HG03159 (cell line): Measurements from ENCODE around the gene SLC51B.
A peak's percentile ranks its signal among the peaks of the same experiment; 100 is the strongest.
"Not testable (repeated sequence)": the region's sequence is repeated elsewhere in the genome, so short reads cannot be mapped to it uniquely, and the experiment has no call there.

ENCODE experiments used
- ATAC-seq: cut with Tn5 transposase; IDR thresholded peaks from one replicate; pipeline ENCODE4 v1.9.1; 2021; ENCODE audit warnings: mild to moderate bottlenecking, moderate library complexity; ENCODE audit not compliant: unreplicated experiment

Gene SLC51B

GRCh38 chr15:65044724-65045481 is at the start of gene SLC51B:
Gene SLC51B, plus strand, starts transcription at chr15:65045387. Its CDS starts 4,618 bp downstream, at chr15:65050005.
- ATAC-seq = no peak

- ATAC-seq = no peak
Observed at GRCh38 chr15:64997066-64997465, 48.1 kb upstream of the SLC51B start.

DNA sequence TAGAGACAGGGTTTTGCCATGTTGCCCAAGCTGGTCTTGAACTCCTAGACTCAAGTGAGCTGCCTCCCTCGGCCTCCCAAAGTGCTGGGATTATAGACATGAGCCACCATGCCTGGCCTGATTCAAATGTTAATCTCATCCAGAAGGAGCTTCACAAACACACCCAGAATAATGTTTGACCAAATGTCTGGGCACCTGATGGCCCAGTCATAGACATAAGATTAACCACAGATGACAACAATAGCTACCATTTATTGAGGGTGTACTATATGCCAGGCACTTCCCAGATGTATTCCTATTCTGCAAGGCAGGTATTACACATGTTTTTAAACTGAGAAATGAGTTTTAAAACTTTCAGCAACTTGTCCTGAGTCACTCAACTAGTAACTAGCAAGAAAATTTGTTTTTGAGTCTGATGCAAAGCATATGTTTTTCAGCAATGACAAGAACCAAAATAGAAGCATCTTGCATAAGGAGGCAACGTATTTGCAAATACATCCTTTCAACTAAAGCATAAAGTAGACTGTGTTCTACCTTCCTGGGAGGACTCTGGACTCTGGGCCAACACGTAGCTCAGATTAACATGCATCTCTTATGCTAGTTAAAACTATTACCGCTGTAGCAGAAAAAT is 47.3 kb upstream of the SLC51B start:
- ATAC-seq = no peak

DNA sequence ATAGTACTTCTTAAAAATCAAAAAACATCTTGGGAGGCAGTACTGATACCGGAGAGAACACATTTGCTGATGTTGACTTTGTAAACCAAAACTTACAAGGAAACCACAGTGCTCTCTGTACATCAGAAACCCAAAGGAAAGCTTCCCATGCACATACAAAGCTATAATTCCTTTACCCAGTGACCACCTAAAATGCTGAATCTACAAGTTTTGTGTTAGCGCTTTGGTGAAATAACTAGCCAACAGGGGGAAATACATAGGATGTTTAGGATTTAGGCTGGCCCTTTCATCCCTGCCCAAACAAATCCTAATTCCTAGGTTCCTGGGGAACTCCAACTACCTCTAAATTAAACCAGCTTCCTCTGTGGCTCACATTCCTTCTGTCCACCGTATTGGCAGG is 40.2 kb upstream of the SLC51B start:
- no peak for ATAC-seq

GRCh38 chr15:65006876-65007275 is 38.3 kb upstream of the SLC51B start:
- no peak for ATAC-seq

DNA sequence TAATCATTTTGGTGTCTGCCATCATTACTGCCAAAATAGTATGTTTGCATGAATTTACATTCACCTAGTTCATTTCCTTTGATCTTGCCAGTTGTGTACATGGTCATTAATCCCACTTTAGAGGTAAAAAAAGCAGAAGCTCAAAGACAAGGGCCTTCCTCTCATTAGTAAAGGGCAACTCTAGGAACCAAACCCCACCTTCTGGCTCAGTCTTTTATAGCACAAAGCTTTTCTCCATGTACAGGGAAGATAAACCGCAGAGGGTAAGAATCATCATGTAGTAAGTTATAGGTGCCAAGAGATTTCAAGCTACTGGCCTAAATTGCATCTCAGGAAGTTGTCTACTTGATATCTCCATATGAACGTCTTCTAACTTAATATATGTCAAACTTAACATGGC is 36.2 kb upstream of the SLC51B start:
- no peak for ATAC-seq

DNA sequence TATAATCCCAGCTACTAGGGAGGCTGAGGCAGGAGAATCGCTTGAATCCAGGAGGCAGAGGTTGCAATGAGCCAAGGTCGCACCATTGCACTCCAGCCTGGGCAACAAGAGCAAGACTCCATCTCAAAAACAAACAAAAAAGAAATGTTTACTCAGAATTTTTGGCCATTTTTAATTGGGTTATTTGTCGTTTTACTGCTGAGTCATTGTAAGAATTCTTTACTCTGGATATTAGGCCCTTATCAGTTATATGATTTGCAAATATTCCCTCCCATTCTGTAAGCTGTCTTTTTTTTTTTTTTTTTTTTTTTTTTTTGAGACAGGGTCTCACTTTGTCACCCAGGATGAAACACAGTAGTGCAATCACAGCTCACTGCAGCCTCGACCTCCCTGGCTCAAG is 34.0 kb upstream of the SLC51B start:
- not testable (repeated sequence) for ATAC-seq

DNA sequence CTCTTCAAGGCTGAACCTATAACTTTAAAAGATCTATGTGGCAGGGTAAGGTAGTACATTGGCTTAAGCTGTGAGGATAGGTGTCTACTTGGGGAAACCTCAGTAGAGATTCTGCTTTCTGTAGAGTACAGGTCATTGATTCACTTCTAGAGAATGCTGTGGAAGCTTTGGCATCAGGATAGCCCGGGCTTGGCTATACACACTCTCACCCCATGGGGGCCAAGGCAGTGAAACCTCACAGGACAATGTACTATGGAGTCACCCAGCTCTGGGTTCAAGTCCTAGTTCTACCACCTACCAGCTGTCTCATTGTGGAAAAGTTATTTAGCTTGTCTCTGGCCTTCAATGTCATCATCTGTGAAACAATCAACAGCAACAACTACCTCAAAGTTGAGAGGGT is 24.8 kb upstream of the SLC51B start:
- ATAC-seq = no peak

- ATAC-seq = no peak
Observed at GRCh38 chr15:65021488-65021887, 23.7 kb upstream of the SLC51B start.

- ATAC-seq = no peak
Observed at GRCh38 chr15:65026756-65027155, 18.4 kb upstream of the SLC51B start.

GRCh38 chr15:65027593-65027992 is 17.6 kb upstream of the SLC51B start:
- ATAC-seq = no peak

GRCh38 chr15:65028338-65028737 is 16.8 kb upstream of the SLC51B start:
- no peak for ATAC-seq

DNA sequence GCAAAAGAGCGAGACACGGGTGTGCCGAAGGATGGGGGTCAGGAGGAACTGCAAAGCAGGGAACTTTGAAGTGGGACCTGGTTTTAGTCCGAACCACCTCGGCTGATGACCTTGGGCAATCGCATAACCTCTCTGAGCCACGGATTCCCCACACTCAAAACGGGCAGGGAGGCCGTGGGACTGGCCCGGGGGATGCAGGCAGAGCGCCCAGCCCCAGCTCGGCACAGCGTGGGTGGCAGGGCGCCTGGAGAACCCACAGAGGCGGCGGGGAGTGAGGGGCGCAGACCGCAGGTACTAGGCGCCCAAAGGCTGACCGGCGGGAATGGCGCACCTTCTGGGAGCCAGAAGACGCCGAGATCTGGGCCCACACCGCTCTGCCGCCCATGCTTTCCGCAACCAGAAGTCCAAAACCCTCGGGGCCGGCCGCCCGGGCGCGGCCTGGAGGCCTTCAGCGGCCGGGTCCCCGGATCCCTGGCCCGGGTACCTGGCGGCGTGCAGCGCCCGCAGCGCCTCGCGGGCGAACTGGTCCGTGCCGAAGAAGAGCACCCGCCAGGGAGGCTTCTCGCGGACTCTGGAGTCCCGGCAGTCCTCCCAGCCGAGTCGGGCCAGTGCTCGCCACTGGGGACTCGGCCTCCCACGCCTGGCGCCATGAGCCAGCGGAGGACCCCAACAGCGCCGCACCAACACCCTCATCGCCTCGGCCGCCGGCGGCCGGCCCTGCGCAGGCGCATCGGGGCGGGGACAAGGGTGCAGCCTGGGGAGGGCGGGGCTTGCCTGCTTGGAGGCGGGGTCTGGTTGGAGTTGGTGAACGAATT is 16.1 kb upstream of the SLC51B start, which contains the start of gene MTFMT:
MTFMT (minus strand) TSS at position 719 of the 815 bp plus-strand sequence; CDS start at position 693, 26 bp downstream.
- ATAC-seq = peak; percentile 65

- ATAC-seq = no peak
Observed at GRCh38 chr15:65029736-65030208, 15.4 kb upstream of the SLC51B start.

- ATAC-seq = no peak
Observed at GRCh38 chr15:65032801-65033537, 12.2 kb upstream of the SLC51B start.

DNA sequence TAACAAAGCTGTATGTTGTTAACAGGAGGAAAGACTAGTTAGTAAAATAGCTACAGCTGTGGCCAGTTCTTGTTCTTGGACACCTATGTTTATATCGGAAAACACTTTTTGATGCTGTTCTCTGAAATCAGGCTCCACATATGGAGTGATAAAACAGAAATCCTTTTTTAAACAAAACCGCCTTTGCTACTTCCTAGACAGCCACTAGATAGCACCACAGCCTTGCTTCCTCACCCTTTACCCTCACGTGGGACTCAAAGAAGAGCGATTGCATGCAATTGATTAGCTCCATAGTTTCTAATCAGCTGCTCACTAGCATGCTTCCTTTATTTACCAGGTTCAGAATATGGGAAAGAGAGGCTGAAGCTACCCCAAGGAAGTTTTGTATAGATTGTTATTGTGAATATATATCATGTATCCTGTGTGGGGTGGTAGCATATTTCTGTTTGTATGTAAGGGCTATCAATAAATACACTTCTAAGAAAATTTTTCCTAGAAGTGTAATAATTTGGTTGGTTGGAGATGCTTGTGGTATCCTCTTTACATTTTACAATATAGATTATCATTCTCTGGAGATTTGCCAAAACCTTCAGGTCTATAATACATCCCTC is 11.4 kb upstream of the SLC51B start:
- ATAC-seq = no peak

GRCh38 chr15:65034719-65035118 is 10.5 kb upstream of the SLC51B start:
- no peak for ATAC-seq

DNA sequence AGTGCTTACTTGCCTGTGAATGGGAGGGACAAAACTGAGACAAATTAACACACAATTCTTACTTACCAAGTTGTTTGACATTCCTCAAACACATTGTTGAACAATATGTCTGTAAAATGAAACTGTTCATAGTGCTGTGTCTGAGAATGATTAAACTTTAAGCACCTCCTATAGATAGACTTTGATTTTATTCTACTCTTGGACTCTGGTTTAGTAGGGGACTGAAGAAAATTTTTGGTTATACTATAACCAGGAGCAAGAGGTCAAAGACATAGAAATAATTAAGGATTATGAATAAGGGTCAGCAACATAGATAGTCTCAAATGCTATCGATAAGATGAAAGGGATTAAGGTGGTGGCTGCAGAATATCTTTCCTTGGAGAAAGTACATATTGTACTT is 7.9 kb upstream of the SLC51B start:
- ATAC-seq = no peak

GRCh38 chr15:65038428-65038827 is 6.8 kb upstream of the SLC51B start:
- ATAC-seq = no peak

DNA sequence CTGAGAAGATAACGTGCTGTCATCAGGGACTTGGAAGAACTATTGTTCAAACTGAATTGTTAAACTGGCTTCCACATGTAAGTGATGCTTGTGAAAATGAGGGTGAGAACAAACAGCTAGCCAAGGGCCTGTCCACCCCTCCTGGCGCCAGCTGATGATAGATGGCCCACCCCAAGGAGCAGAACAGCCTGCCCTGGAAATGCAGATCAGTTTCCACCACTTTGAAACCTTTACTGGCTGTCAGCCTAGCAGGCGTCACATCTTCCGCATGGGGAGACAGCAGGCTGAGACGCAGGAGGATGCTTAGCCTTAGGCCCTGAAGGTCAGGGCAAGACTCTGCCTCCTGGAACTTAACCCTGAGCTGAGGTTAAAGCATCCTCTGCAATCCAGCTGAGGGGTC is 6.4 kb upstream of the SLC51B start:
- ATAC-seq = no peak
